Mesothelial cell of epicardium (in vitro differentiated cells): ENCODE results near the gene MAML2. TPM values are rescaled to one million over a fixed set of nuclear protein-coding genes. Genes with fewer than 3 reads are reported as not detected.

ENCODE experiments used
- DNase-seq, 2 experiments: peaks; one replicate each; pipeline ENCODE4 v3.0.0; 2021; ENCODE audit warnings: low spot score in 2 of 2; ENCODE audit not compliant: unreplicated experiment in 2 of 2
- H3K27ac Mint-ChIP-seq: 2 replicates; pipeline ENCODE4 v1.8.0; 2021; ENCODE audit warnings: mixed read lengths
- H3K27me3 Mint-ChIP-seq: 2 replicates; pipeline ENCODE4 v1.8.0; 2021; ENCODE audit warnings: low read depth, mixed read lengths
- H3K36me3 Mint-ChIP-seq: 2 replicates; pipeline ENCODE4 v1.8.0; 2021; ENCODE audit warnings: mixed read lengths
- H3K4me1 Mint-ChIP-seq: 2 replicates; pipeline ENCODE4 v1.8.0; 2021; ENCODE audit warnings: mixed read lengths
- H3K4me3 Mint-ChIP-seq: 2 replicates; pipeline ENCODE4 v1.8.0; 2021; ENCODE audit warnings: mild to moderate bottlenecking, moderate library complexity, mixed read lengths
- H3K9me3 Mint-ChIP-seq: 2 replicates; pipeline ENCODE4 v1.8.0; 2021; ENCODE audit warnings: mixed read lengths
- CTCF ChIP-seq: fragments of 200-600 bp; sonication (generic); IDR thresholded peaks from one replicate; pipeline ENCODE4 v1.5.0; 2021; ENCODE audit warnings: antibody characterized with exemption; ENCODE audit not compliant: unreplicated experiment
- total RNA-seq: library from RNA; stranded (reverse); gene quantifications from 3 replicates; pipeline ENCODE4 v1.2.1, GENCODE V29; 2021

MAML2 gene
- total RNA-seq, 1 donor from 2014 or later, result 38.3 TPM

- Mint-ChIP-seq H3K36me3 (no peaks in the 10 kb centered on the region), H3K9me3 (no peaks in the 10 kb centered on the region), H3K4me3 (no peak overlapping the region), H3K27me3 (no peaks in the 10 kb centered on the region), H3K27ac (peak overlapping the region; percentile 91), H3K4me1 (peaks cover 75% of the 10 kb centered on the region)
- TF ChIP-seq CTCF, result no peak
- no peak for DNase-seq
These were observed 86.0 kb downstream of the MAML2 start for GRCh38 chr11:96257036-96257435.

- no peaks in the 10 kb centered on the region for H3K27me3 Mint-ChIP-seq
- H3K4me3 Mint-ChIP-seq, result peak overlapping the region; percentile 10
- H3K9me3 Mint-ChIP-seq, result no peaks in the 10 kb centered on the region
- peak overlapping the region; percentile 91 for H3K27ac Mint-ChIP-seq
- no peak for DNase-seq
- no peaks in the 10 kb centered on the region for H3K36me3 Mint-ChIP-seq
- no peak for TF ChIP-seq CTCF
- peaks cover 75% of the 10 kb centered on the region for H3K4me1 Mint-ChIP-seq
These were observed 86.6 kb downstream of the MAML2 start for GRCh38 chr11:96256215-96257011.

GRCh38 chr11:96254854-96255253, 88.1 kb downstream of the MAML2 start:
- H3K4me1 Mint-ChIP-seq, result peaks cover 66% of the 10 kb centered on the region
- no peaks in the 10 kb centered on the region for H3K27me3 Mint-ChIP-seq
- H3K9me3 Mint-ChIP-seq, result no peaks in the 10 kb centered on the region
- peak overlapping the region; percentile 76 for H3K27ac Mint-ChIP-seq
- H3K36me3 Mint-ChIP-seq, result no peaks in the 10 kb centered on the region
- DNase-seq, result no peak
- no peak overlapping the region for H3K4me3 Mint-ChIP-seq
- TF ChIP-seq CTCF, result no peak

GRCh38 chr11:96254087-96254486, 88.9 kb downstream of the MAML2 start:
- no peak for TF ChIP-seq CTCF
- no peak for DNase-seq

GRCh38 chr11:96246718-96247552, 96.1 kb downstream of the MAML2 start:
- TF ChIP-seq CTCF, result no peak
- Mint-ChIP-seq H3K36me3 (no peaks in the 10 kb centered on the region), H3K9me3 (no peaks in the 10 kb centered on the region), H3K27ac (peak overlapping the region; percentile 89), H3K27me3 (no peaks in the 10 kb centered on the region), H3K4me3 (no peak overlapping the region), H3K4me1 (peaks cover 46% of the 10 kb centered on the region)
- no peak for DNase-seq

More at GRCh38 chr11:96254087-96254486, 88.9 kb downstream of the MAML2 start:
- Mint-ChIP-seq H3K9me3 (no peaks in the 10 kb centered on the region), H3K4me1 (peaks cover 59% of the 10 kb centered on the region), H3K27ac (peak overlapping the region; percentile 87), H3K4me3 (peak overlapping the region; percentile 45), H3K27me3 (no peaks in the 10 kb centered on the region), H3K36me3 (no peaks in the 10 kb centered on the region)
